ENCODE measurements around the gene MGAT4D.
"Not testable (repeated sequence)": the region's sequence is repeated elsewhere in the genome, so short reads cannot be mapped to it uniquely, and the experiment has no call there.

MGAT4D gene

GRCh38 chr4:140427919-140428471 lies 70.1 kb downstream of the MGAT4D start:
- DNase-seq: no peak

DNA sequence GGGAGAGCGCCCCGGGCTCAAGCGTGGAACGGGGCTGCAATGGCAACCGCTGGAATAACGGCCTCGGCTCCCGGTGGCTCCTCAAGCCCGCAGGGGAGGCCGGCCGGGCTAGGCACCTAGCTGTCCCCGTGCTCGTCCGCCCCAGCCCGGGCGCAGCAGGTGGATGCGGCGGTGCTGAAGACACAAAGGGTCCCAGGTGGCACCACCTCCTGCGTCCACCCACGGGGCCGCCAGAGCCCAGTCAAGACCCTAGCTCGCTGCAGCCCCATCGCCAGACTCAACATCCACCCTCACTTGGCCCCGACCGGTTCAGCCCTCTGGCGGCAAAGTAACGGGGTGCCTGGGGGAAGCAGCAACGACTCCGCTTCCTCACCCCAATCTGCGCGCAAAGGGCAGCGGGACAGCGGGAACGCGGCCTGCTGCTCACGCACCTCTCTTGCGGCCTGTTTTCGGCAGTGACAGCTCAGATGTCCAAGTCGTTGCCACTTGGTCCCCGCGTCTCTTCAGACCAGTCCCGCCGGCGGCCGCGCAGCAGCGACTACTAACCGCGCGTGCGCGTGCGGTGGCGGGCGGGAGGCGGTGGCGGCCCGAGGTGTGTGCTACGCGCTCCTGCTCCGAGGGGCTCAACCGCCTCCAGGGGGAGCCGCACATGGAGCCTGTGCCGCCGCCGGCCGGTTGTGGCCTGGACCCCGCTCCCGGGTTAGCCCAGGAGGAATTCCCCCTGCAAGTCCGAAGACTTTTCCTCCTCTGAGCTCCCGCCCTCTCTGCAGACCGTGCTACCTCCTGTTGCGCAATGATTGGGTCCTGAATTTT lies 70.8 kb downstream of the MGAT4D start, which contains the start of gene CLGN:
Gene CLGN (minus strand): TSS at position 543 of the 813 bp plus-strand sequence. CDS start 14,570 bp downstream, outside the sequence.
- DNase-seq: peak; percentile 68

- peak; percentile 25 for DNase-seq
These were observed 71.4 kb downstream of the MGAT4D start for GRCh38 chr4:140426610-140427105.

GRCh38 chr4:140423106-140423505 lies 75.0 kb downstream of the MGAT4D start:
- no peak for DNase-seq

GRCh38 chr4:140413130-140413969 lies 84.7 kb downstream of the MGAT4D start:
- DNase-seq: not testable (repeated sequence)

GRCh38 chr4:140408974-140409373 lies 89.1 kb downstream of the MGAT4D start:
- no peak for DNase-seq

DNA sequence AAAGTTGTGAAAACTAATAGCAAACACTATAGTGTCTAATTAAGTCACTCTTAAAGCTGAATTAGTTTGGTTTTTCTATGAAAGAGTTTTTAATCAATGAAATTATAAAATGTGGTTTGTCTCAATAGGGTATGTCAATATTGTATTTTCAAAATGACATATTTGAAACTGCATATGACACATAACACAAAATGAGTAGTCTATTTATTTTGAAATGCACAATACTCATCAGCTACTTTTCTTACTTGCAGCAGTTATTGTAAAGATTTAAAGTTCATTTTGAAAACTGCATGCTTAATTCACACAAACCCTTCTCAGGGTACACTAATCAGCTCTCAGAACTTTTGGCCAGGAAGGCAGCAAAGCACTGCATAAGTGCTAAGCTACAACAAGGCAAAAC lies 91.8 kb downstream of the MGAT4D start:
- DNase-seq: no peak

- DNase-seq: no peak
These were observed 98.0 kb downstream of the MGAT4D start for GRCh38 chr4:140400111-140400510.

GRCh38 chr4:140395668-140396067 lies 102.4 kb downstream of the MGAT4D start:
- DNase-seq: no peak
